A549 (cell line): ENCODE results near the gene UBTD1. TPM values are rescaled to one million over a fixed set of nuclear protein-coding genes. Genes with fewer than 3 reads are reported as not detected.

ENCODE experiments used
- ATAC-seq, 2 experiments: fragments of 200-7000 bp in 1 of 2; fragments of >200 bp in 1 of 2; cut with Nextera tagmentation in 1 of 2; cut with Tn5 transposase in 1 of 2; 3 replicates each; pipeline versions ENCODE4 v1.8.0 to v1.9.1; 2018 to 2020; ENCODE audit warnings: mild to moderate bottlenecking in 1 of 2, moderate library complexity in 1 of 2
- CTCF ChIA-PET: fragments of 300-600 bp; sonication (Branson Sonifier 250); formaldehyde crosslinking; extraction: SDS; loops from one replicate; lab custom pipeline; 2021; ENCODE audit warnings: antibody characterized with exemption, inconsistent platforms; lab: Yijun Ruan, JAX
- POLR2A ChIA-PET: fragments of 350-600 bp; formaldehyde crosslinking; extraction: SDS; loops from one replicate; lab custom pipeline; 2021; ENCODE audit warnings: antibody characterized with exemption, inconsistent platforms; lab: Yijun Ruan, JAX
- DNase-seq, 2 experiments: peaks; one replicate each; pipeline versions ENCODE4 v3.0.0 to v3.0.0-alpha.2; 2011 to 2016; ENCODE audit warnings: low read depth in 1 of 2, low spot score in 1 of 2
- FAIRE-seq: peaks from 2 replicates; lab custom pipeline; 2011; peaks lifted over from hg19 to GRCh38; lab: Jason Lieb, UNC
- H3K27ac ChIP-seq, 2 experiments: fragments of >200 bp; sonication (Bioruptor Twin); formaldehyde crosslinking; 3 replicates each; pipeline ENCODE4 v1.5.1; 2016 to 2017
- H3K4me1 ChIP-seq: fragments of >200 bp; sonication (Bioruptor Twin); formaldehyde crosslinking; 3 replicates; pipeline ENCODE4 v1.6.1; 2016
- H3K4me2 ChIP-seq: fragments of >200 bp; sonication (Bioruptor Twin); formaldehyde crosslinking; 3 replicates; pipeline ENCODE4 v1.6.1; 2016
- H3K4me3 ChIP-seq: fragments of >200 bp; sonication (Bioruptor Twin); formaldehyde crosslinking; 3 replicates; pipeline ENCODE4 v1.5.1; 2016
- H3K9me3 ChIP-seq: fragments of >200 bp; sonication (Bioruptor Twin); formaldehyde crosslinking; 3 replicates; pipeline ENCODE4 v1.6.1; 2016
- ATOH8 ChIP-seq: fragments of 250-450 bp; sonication (Bioruptor Pico); IDR thresholded peaks from 2 replicates; pipeline ENCODE4 v1.5.0; 2020; ENCODE audit warnings: low read depth, mild to moderate bottlenecking, moderate library complexity
- CBX2 ChIP-seq: fragments of 200-600 bp; sonication (generic); IDR thresholded peaks from 2 replicates; pipeline ENCODE4 v1.6.1; 2016; ENCODE audit warnings: low read depth, mild to moderate bottlenecking, borderline replicate concordance
- ESRRA ChIP-seq: fragments of 150-350 bp; IDR thresholded peaks from 2 replicates; pipeline ENCODE4 v1.6.1; 2014; ENCODE audit warnings: mild to moderate bottlenecking, low read length, borderline replicate concordance
- FOSB ChIP-seq: fragments of 250-450 bp; sonication (Bioruptor Pico); IDR thresholded peaks from 2 replicates; pipeline ENCODE4 v1.5.0; 2020; ENCODE audit warnings: mild to moderate bottlenecking, moderate library complexity
- FOSL2 ChIP-seq, 2 experiments: fragments of 450-650 bp in 1 of 2; fragments of >200 bp in 1 of 2; sonication (Bioruptor Twin) in 1 of 2; formaldehyde crosslinking; IDR thresholded peaks; 2 replicates each; pipeline versions ENCODE4 v1.5.0 to v1.6.1; 2016 to 2020; ENCODE audit warnings: mild to moderate bottlenecking in 1 of 2, moderate library complexity in 1 of 2
- JUN ChIP-seq, 2 experiments: fragments of >200 bp; sonication (Bioruptor Twin); formaldehyde crosslinking; IDR thresholded peaks; 2 replicates in 1 of 2; 3 replicates in 1 of 2; pipeline ENCODE4 v1.6.1; 2016 to 2017
- JUNB ChIP-seq: fragments of >200 bp; sonication (Bioruptor Twin); formaldehyde crosslinking; IDR thresholded peaks from 2 replicates; pipeline ENCODE4 v1.6.1; 2016
- MAFK ChIP-seq: fragments of 450-650 bp; IDR thresholded peaks from 2 replicates; pipeline ENCODE4 v1.6.1; 2014; ENCODE audit not compliant: partially characterized antibody
- MAX ChIP-seq: IDR thresholded peaks from 2 replicates; pipeline ENCODE4 v1.6.1; 2012
- NFE2L2 ChIP-seq: fragments of 150-350 bp; conservative IDR thresholded peaks from 2 replicates; pipeline ENCODE4 v1.6.1; 2014; ENCODE audit warnings: low read length
- PBX3 ChIP-seq: IDR thresholded peaks from 2 replicates; pipeline ENCODE4 v1.6.1; 2012
- PHF8 ChIP-seq: fragments of 200-600 bp; sonication (generic); IDR thresholded peaks from 2 replicates; pipeline ENCODE4 v1.6.1; 2016; ENCODE audit warnings: low read depth, mild to moderate bottlenecking, antibody characterized with exemption, moderate library complexity, borderline replicate concordance
- RCOR1 ChIP-seq: fragments of 150-350 bp; IDR thresholded peaks from 2 replicates; pipeline ENCODE4 v1.6.1; 2014; ENCODE audit warnings: antibody characterized with exemption, low read length, low read depth
- ZC3H11A ChIP-seq: fragments of 450-650 bp; IDR thresholded peaks from 2 replicates; pipeline ENCODE4 v1.6.1; 2014; ENCODE audit warnings: antibody characterized with exemption, mild to moderate bottlenecking
- WGBS: methylation state at CpG from one replicate; pipeline ENCODE4 v1.1.6; 2017; ENCODE audit errors: missing lambda C conversion rate; 5-methylcytosine and 5-hydroxymethylcytosine counted together
- polyA plus RNA-seq, 4 experiments: library from polyadenylated mRNA; depleted of rRNA in 3 of 4; stranded (reverse); fragments of >200 nt; fragmentation: RNase III in 1 of 4; extraction: RNeasy Plus Mini Kit Qiagen cat#74134 plus additional on column Dnase treatment in 1 of 4; gene quantifications; 2 replicates in 3 of 4; 3 replicates in 1 of 4; pipeline ENCODE4 v1.2.3, GENCODE V29; 2011 to 2017

The UBTD1 gene
- polyA plus RNA-seq, 2 of the 4 experiments (the other 2 are of a cell fraction), result 5.9 to 11.6 TPM

- 70% methylated on average over 6 of the region's 6 CpGs for WGBS
- no peak for TF ChIP-seq ATOH8
- TF ChIP-seq ZC3H11A, result no peak
- DNase-seq, result no peak
- FAIRE-seq, result no peak
- ChIA-PET POLR2A (no interaction called here), CTCF (interaction anchor here (0.8 to 11.6 kb wide), 14 partner anchors 9 to 76 kb away, joined by 3 to 213 read pairs (median 5); partner anchors contain the start of gene ANKRD2)
- Histone ChIP-seq H3K27ac (peak overlapping the region; percentile 43 to 92), H3K4me2 (peak overlapping the region; percentile 31), H3K4me3 (no peak overlapping the region), H3K4me1 (peaks cover 60% of the 10 kb centered on the region), H3K9me3 (no peaks in the 10 kb centered on the region)
- ATAC-seq, result peak in 1 of 2 experiments; percentile 22; a peak in 3 of 6 replicates
Measured at GRCh38 chr10:97539523-97540200, 40.9 kb downstream of the UBTD1 start.

GRCh38 chr10:97540669-97541500 is 42.2 kb downstream of the UBTD1 start:
- WGBS, result 90% methylated on average over 14 of the region's 14 CpGs
- Histone ChIP-seq H3K27ac (peak overlapping the region; percentile 86 to 92; a peak in 5 of 6 replicates), H3K9me3 (no peaks in the 10 kb centered on the region), H3K4me3 (no peak overlapping the region), H3K4me2 (no peak overlapping the region; the same call in 2 of the 3 replicates), H3K4me1 (peaks cover 60% of the 10 kb centered on the region)
- DNase-seq (no peak), ATAC-seq (no peak), FAIRE-seq (no peak)
- POLR2A ChIA-PET, result no interaction called here
- TF ChIP-seq FOSB (CRISPR knock-in tag), result no peak
- no peak for TF ChIP-seq ZC3H11A
- TF ChIP-seq NFE2L2, result no peak
- no peak for TF ChIP-seq PBX3
- TF ChIP-seq PHF8, result no peak
- CTCF ChIA-PET, result interaction anchor here (1.1 to 11.6 kb wide), 12 partner anchors 10 to 190 kb away, joined by 3 to 213 read pairs (median 4); no protein-coding TSS in a partner anchor

- Histone ChIP-seq H3K4me3 (no peak overlapping the region), H3K4me1 (peaks cover 60% of the 10 kb centered on the region), H3K4me2 (peak overlapping the region; percentile 68), H3K9me3 (no peaks in the 10 kb centered on the region), H3K27ac (peak overlapping the region; percentile 86 to 92)
- TF ChIP-seq PBX3, result no peak
- no peak for TF ChIP-seq ESRRA
- TF ChIP-seq JUNB, result peak; percentile 74
- TF ChIP-seq FOSL2 (IDR thresholded peaks at IDR 0.05), result peak; percentile 87
- TF ChIP-seq FOSL2 (CRISPR knock-in tag; IDR thresholded peaks at IDR 0.05), result peak; percentile 94
- TF ChIP-seq JUN (IDR thresholded peaks at IDR 0.05), result peak in 1 of 2 experiments; percentile 14; a peak in 1 of 5 replicates
- TF ChIP-seq NFE2L2, result no peak
- no peak for TF ChIP-seq CBX2
- peak; percentile 90 for TF ChIP-seq MAFK
- TF ChIP-seq MAX, result no peak
- TF ChIP-seq RCOR1, result no peak
- DNase-seq (peak; percentile 75 to 83), FAIRE-seq (no peak), ATAC-seq (peak; percentile 77 to 80)
- 17% methylated on average over 7 of the region's 9 CpGs for WGBS
- ChIA-PET CTCF (interaction anchor here (0.9 to 11.6 kb wide), 5 partner anchors 8 to 189 kb away, joined by 3 to 213 read pairs (median 3); partner anchors contain the start of gene ANKRD2), POLR2A (interaction anchor here (0.7 to 1.1 kb wide), 2 partner anchors 43 to 45 kb away, joined by 3 to 5 read pairs; partner anchors contain the start of gene UBTD1)
Measured at GRCh38 chr10:97542169-97543024, 43.7 kb downstream of the UBTD1 start.
